GM18909 (cell line): ENCODE data around the gene COL28A1.
"Not testable (repeated sequence)": the region's sequence is repeated elsewhere in the genome, so short reads cannot be mapped to it uniquely, and the experiment has no call there.

Source experiments
- ATAC-seq: cut with Tn5 transposase; IDR thresholded peaks from one replicate; pipeline ENCODE4 v1.9.1; 2021; ENCODE audit warnings: mild to moderate bottlenecking; ENCODE audit not compliant: unreplicated experiment, poor library complexity

The COL28A1 gene

DNA sequence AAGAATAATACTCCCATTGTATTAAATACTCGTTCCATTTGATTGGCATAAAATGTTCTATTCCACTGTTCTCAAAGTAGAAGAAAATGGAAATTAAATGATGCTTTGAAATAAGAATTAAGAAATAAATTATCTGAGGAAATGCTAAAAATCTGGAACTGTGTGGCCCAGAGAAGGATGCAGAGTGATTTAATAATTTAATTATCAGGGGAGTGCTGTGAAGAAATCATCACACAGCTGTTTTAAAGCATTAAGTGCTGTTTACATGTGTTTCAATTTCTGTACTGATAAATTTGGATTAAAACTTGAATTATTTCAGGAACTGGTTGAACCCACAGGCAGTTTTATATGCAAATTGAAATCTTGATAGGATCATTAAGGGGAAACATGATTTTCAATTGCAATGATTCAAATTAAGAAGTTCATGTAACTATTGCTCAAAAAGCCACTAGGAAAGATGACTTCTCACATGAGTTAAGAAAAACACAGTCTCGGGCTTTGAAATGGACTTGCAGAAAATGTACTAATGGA lies 56.3 kb downstream of the COL28A1 start:
- ATAC-seq = no peak

DNA sequence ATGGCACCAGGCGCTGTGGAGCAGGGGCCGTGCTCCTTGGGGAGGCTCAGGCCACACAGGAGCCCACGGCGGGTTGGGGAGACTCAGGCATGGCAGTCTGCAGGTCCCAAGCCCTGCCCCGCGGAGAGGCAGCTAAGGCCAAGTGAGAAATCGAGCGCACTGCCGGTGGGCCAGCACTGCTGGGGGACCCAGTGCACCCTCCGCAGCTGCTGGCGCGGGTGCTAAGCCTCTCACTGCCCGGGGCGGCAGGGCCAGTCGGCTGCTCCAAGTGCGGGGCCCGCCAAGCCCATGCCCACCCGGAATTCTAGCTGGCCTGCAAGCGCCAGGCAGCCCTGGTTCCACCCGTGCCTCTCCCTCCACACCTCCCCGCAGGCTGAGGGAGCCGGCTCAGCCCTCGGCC lies 57.1 kb downstream of the COL28A1 start:
- ATAC-seq = no peak

DNA sequence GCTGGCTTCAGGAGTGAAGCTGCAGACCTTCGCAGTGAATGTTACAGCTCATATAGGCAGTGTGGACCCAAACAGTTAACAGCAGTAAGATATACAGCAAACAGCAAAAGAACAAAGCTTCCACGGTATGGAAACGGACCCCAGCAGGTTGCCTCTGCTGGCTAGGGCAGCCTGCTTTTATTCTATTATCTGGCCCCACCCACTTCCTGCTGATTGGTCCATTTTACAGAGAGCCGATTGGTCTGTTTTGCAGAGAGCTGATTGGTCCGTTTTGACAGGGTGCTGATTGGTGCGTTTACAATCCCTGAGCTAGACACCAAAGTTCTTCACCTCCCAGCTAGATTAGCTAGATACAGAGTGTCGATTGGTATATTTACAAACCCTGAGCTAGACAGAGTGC lies 58.0 kb downstream of the COL28A1 start:
- ATAC-seq = not testable (repeated sequence)

DNA sequence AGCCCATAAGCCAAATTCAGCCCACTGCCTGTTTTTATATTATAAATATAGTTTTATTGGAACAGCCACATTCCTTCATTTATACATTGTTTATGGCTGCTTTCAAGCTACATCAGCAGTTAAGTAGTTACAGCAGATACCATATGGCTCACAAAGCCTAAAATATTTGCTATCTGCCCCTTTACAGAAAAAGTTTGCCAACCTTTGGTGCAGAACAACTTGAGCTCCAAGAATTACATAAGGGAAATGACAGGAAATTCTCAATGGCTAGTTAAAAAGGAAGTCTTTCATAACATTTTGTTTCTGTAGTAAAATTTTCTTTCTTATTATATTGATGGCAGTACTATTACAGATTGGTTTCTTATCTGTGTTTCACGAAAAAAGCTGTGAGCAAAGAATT lies 59.3 kb downstream of the COL28A1 start:
- no peak for ATAC-seq

DNA sequence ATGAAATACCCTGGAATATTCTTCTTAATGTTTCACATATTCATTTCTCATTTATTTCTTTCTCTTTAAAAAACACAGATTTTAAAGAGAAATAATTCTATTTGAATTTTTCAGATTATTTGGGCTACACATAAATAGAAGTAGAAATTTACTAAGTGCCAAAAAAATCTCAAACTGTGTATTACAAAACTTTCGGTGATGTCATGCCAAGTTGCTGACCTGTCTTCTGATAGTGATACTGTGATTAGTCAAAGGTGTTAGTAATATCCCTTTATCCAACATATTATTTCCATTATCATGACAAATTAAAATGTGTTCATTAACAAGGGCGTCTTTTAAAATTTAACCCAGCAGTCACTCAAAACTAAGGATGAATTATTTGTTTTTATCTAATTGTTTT lies 60.1 kb downstream of the COL28A1 start:
- no peak for ATAC-seq

DNA sequence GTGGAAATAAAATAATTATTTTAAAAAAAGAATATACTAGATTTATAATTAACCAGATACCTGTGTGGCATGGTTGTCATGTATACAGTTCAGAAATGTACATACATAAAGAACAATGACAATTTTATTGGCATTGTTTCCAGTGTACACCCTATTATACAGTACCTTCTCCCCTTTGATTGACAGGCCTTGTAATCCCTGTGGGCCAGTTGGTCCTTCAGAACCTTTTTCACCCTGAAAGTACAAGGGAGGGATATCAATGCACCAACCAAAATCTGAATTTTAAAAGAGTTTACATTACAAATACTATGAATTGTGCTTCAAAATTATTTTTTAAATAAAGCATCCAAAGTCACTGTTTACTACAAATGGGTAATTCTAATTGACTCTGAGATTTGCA lies 61.2 kb downstream of the COL28A1 start:
- no peak for ATAC-seq

DNA sequence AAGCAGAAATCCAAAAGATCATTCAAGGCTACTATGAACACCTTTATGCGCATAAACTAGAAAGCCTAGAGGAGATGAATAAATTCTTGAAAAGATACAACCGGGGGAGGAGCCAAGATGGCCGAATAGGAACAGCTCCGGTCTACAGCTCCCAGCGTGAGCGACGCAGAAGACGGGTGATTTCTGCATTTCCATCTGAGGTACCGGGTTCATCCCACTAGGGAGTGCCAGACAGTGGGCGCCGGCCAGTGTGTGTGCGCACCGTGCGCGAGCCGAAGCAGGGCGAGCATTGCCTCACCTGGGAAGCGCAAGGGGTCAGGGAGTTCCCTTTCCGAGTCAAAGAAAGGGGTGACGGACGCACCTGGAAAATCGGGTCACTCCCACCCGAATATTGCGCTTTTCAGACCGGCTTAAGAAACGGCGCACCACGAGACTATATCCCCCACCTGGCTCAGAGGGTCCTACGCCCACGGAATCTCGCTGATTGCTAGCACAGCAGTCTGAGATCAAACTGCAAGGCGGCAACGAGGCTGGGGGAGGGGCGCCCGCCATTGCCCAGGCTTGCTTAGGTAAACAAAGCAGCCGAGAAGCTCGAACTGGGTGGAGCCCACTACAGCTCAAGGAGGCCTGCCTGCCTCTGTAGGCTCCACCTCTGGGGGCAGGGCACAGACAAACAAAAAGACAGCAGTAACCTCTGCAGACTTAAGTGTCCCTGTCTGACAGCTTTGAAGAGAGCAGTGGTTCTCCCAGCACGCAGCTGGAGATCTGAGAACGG lies 70.5 kb downstream of the COL28A1 start:
- ATAC-seq = not testable (repeated sequence)

DNA sequence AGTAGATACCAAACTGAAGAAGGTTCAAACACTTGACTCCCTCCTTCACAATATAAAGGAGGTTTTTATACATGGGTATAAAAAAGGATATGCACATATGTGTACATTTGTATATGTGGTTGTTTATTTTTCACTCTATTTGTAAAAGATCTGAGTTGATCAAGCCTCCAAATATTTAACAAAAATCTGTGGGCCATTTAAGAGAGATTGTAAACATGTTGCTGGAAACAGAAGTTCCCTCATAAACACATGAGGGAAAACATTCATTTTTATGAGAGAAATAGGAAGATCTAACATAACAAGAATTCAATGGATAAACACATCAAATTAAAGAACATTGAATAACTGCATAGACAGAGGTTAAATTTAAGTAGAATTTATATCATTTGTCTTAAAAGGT lies 81.7 kb downstream of the COL28A1 start:
- no peak for ATAC-seq

DNA sequence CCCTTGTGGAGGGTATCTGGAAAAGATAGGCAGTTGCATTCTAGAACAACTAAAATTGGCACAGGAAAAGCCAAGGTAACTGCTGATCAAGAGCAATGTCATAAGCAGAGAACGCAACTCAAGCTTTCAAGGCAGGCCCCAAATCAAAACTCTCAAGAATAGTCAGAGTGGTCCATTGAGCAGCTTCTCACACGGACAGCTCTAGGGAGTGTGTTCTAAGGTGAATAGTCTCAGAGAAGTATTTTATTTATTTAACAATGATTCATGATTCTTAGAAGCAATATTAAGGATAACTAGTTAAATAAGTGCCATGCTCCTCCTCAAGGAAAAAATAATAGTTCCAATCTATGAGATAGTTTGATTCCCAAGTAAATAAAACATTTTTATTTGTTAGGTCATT lies 83.0 kb downstream of the COL28A1 start:
- ATAC-seq = no peak

DNA sequence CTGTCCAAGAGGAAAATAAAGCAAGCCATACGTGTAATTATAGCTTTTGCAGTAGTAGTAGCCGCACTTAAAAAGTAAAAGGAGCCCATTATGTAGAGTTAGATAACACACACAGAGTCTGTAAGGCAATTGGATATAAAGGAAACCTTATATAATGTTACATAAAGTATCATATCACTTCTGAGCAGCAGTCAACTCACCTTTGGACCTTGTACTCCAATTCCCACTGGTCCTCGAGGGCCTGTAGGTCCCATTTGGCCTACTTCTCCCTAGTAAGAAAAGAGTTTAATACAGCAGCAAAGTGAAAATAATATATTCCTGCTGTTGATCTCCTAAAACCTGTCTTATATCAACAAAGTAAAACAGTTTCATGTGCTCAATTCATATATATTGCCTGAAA lies 83.6 kb downstream of the COL28A1 start:
- ATAC-seq = no peak

DNA sequence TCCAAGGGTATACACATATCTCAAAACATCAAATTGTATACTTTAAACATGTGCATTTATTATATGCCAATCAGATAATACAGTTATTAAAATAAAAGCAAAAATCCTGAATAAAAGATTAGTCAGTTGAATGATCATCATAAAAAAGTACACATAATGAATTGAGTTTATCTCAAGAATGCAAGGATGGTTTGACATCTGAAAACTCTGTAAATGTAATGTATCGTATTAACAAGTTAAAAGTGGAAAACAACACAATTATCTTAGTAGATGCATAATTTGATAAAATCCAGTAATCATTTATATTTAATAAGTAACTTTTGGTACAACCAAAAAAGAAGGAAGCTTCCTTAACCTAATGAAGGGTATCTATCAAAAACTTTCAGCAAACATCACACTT lies 86.6 kb downstream of the COL28A1 start:
- no peak for ATAC-seq

DNA sequence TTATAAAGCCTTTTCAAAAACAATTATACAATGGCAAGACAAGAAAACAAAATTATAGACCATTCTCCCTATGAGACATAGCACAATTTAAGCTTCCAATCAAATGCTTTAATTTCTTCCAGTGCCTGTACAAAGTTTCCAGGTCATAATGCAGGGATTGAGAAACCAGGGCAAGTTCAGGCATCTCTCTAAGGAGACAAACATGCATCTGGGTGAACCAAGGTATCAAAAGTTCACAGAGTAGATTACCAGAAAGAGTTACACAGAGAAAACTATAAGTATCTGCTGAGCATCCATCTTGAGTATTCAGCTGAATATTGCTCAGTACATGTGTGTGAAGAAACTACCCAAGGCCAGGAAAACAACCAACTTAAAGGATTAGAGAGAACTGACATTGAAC lies 89.1 kb downstream of the COL28A1 start:
- ATAC-seq = no peak

DNA sequence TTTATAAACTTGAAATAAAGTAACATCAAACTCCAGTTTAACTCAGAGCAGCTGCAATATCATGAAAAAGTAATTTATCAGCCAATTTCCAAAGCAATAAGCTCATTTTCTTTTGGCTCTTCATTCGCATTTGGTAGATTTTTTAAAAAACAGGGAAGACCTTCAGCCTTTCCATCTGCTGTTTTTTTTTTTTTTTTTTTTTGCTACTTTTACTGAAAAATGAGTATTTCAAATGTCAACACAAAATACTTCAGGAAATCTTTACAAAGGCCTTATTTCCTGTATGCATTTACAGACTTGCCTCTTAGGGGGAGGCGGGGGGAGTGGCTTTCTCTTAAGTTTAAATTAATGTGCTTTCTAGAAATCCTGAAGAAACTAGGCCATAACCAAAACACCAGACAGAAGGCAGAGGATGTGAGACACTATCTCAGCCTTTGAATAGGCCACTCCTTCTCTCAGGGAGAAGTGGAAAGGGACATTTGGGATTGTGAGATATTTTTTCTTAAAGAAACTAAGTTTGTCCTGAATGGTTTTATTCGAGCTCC lies 91.8 kb downstream of the COL28A1 start:
- no peak for ATAC-seq

DNA sequence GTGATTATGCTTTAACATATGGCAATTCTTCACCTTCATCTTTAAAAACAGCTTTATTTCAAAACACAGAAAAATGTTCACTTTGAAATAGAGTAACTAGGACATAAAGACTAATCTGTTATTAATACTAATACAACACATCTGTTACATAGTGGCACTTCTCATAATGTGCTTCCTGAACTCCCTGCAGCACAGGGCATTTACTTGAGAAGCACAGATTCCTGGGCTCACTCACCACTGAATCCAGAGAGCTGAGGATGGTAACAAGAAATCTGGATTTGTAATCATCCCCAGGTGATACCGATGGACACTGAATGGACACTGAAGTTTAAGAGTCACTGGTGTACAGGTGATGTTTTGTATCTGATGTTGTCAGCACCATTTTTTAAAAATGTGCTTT lies 96.1 kb downstream of the COL28A1 start:
- ATAC-seq = no peak

DNA sequence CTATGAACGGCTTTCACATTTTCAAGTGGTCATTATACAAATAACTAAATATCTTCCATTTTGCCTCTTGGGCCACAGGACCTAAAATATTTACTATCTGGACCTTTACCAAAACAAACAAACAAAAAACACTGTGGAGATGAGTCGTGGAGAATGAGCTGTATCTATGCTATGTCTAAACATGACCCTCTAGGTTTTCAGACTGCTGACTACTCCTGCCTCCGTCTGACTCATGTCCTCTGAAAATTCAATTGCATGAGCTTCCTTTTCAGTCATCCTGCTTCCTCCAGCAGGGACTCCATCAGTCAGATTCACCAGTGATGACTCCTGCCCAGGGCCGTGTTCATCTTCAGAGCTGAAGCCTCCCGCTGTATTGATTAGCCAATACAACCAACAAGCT lies 96.8 kb downstream of the COL28A1 start:
- ATAC-seq = no peak

DNA sequence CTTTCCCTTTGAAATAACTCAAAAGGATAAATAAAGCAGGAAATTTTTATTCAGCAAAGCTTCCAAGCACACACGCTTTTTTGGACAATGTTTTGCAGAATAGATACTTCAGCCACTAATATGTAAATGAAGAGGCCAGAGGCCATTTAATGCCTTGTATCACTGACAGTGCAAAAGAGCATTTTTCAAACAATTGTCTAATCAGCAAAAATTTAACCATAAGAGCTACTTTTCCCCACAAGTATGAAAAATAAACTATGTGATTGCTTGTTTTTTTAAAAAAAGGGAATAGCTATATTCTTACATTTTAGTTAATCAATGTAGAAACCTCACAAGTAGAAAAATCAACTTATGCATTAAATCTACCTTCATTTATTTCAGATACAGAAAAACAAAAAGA lies 99.7 kb downstream of the COL28A1 start:
- ATAC-seq = no peak

DNA sequence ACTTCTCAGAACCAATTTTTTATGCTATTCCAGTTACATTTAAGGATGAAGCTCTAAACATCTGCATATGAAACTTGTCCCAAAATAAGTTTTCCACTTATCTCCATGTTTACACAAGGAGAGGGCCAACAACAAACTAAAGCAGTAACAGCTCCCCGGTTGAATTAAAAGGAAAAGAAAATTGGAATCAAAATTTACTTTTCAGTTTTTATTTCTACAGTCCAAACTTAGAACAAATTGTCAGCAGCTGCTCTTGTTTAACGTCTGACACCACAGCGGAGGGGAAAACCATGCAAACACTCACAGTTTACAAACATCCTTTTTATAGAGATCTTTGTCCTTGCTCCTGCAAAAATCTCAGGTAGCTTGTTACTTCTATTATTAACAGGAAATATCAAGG lies 101.3 kb downstream of the COL28A1 start:
- no peak for ATAC-seq

DNA sequence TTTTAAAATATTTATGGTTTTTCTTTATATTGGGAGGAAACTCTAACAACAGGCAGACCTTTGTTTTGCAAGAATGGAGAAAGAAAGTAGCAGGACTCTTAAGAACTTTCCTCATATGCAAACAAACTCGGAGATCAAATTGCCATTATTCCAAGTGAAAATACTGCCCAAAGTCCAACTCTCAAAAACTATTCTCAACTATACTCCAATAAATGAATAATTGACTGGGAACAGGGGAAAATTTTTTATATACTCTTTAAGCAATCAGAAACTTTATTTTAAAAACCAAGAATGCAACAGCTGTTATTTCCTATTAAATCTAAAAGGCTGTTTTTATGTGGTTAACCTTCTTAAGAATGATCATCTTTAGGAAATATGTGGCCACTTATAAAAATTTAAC lies 101.9 kb downstream of the COL28A1 start:
- ATAC-seq = no peak

DNA sequence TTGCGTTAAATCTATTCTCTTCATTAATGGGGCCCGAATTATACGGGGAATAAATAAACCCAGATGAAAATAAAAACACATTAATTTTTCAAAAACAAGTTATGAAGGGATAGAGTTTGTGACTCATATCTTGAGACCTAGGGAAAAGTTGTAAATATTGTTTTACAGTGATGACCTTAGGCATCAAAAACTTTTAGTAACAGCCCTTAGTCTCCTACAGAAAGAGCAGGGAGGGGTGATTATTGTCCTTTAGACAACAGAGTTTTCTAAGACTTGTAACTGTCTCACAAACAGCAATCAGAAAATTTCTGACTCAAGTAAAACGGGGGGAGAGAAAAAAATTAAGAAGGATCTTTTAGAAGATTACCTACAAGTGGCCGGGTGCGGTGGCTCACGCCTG lies 102.7 kb downstream of the COL28A1 start:
- no peak for ATAC-seq

DNA sequence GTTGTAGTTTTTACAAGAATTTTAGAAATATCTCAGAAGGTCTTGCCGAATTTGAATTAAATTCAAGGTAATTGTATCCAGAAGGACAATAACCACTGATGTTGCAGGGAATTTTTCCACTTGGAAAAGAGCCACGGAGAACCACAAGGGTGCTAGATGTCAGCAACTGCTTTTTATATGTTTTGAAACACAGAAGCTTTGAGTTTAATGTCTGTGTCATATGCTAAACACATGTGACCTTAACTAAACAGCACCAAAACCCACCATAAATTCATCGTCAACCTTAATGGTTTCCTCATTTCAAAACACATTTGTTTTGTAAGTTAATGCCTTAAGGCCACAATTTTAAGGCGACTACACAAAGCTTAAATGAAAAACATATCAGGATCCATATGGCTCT lies 106.9 kb downstream of the COL28A1 start:
- ATAC-seq = no peak

DNA sequence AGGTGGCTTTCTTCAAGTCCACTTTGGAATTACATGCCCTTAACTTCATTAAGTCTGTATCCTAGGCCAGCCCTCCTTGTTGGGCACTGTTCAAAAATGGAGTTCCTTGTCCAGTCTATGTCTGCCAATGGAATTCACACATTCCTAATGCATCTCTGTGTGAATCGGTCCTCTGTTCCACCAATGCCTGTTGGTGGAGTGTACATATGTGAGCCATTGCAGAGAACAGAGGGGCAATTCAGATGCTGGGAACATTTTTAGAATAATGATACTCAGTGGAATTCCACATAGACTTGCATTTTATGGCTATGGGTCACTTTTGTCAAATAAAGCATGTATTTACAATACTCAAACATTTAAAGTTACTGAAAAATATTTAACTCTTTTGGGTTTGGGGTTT lies 108.3 kb downstream of the COL28A1 start:
- no peak for ATAC-seq

DNA sequence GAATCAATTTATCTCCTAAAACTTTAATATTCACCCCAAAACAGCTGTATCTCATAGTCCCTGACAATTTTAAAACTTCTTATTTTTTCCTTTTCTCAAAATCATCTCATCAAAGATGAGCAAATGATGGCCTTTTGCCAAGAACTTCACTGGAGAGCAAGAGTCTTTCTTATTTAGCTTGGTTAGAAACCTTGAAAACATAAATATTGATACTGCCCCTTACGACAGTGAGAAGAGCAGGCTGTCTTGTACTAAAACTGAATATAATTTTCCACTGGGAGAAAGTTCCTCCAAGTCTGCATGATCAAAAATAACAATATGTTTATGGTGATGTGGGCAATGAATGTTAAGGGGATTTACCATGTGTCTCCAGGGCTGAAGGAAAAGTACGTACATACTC lies 109.0 kb downstream of the COL28A1 start:
- no peak for ATAC-seq
